Measurements from ENCODE around the gene ESR2.

Gene ESR2

DNA sequence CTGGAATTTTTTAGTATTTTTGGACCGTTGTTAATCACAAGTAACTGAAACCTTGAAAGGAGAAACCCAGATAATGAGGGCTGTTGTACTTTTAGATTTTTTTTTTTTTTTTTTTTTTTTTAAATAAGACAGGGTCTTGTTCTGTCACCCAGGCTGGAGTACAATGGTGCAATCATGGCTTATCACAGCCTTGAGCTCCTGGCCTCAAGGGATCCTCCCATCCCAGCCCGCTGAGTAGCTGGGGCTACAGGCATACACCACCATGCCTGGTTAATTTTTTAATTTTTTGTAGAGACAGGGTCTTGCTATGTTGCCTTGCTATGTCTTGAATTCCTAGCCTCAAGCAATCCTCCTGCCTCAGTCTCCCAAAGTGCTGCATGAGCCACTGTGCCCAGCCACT, 229.7 kb downstream of the ESR2 start:
- DNase-seq (ENCODE audit: extremely low read depth, insufficient read length), result no peak
- Histone ChIP-seq H3K27me3 (replicated peaks; ENCODE audit: control insufficient read depth, insufficient read depth, low read length) (no peaks in the 10 kb centered on the region), H3K4me3 (replicated peaks; ENCODE audit: low read depth, low read length) (no peak overlapping the region), H3K36me3 (ENCODE audit: control insufficient read depth, insufficient read depth, low read length) (peaks cover 3% of the 10 kb centered on the region)
- TF ChIP-seq, protein P1, sequence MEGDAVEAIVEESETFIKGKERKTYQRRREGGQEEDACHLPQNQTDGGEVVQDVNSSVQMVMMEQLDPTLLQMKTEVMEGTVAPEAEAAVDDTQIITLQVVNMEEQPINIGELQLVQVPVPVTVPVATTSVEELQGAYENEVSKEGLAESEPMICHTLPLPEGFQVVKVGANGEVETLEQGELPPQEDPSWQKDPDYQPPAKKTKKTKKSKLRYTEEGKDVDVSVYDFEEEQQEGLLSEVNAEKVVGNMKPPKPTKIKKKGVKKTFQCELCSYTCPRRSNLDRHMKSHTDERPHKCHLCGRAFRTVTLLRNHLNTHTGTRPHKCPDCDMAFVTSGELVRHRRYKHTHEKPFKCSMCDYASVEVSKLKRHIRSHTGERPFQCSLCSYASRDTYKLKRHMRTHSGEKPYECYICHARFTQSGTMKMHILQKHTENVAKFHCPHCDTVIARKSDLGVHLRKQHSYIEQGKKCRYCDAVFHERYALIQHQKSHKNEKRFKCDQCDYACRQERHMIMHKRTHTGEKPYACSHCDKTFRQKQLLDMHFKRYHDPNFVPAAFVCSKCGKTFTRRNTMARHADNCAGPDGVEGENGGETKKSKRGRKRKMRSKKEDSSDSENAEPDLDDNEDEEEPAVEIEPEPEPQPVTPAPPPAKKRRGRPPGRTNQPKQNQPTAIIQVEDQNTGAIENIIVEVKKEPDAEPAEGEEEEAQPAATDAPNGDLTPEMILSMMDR (IDR thresholded peaks at IDR 0.05; ENCODE audit: insufficient read depth, low read length, poor library complexity, severe bottlenecking), result no peak

DNA sequence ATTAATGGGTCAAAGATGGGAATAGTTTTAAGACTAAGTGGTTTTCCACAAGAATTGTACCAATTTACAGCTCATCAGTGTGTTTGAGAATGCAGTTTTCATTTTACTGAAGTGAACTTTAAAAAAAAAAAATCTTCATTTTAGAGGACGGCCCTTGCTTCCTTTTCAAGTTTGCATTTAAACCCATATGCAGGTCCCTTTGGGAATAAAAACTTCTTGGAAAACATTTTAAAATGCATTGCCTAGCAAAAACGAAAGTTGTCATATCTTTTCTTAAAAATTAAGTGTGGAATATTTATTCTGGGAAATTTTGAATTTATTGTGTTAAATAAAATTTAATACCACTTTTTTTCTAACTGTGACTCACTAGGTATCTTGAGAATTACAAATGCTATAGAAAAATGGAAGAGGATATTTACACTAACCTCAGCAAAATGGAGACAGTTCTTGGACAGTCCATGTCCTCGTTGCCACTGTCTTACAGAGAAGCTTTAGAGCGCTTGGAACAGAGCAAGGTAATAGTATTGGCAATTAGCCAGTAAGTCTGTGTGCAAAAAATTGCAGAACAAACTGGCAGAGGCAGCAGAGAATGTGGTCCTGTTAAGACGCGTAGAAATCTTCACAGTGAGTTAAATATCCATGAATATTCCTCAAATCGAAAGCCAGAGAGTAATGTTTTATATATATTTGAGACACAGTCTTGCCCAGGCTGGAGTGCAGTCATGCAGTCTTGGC, 231.6 kb downstream of the ESR2 start:
- Histone ChIP-seq H3K27me3 (replicated peaks; ENCODE audit: control insufficient read depth, insufficient read depth, low read length) (no peaks in the 10 kb centered on the region), H3K4me3 (replicated peaks; ENCODE audit: low read depth, low read length) (no peak overlapping the region), H3K36me3 (ENCODE audit: control insufficient read depth, insufficient read depth, low read length) (peaks cover 4% of the 10 kb centered on the region)
- DNase-seq (ENCODE audit: extremely low read depth, insufficient read length), result no peak
- TF ChIP-seq, protein P1 (IDR thresholded peaks at IDR 0.05; ENCODE audit: insufficient read depth, low read length, poor library complexity, severe bottlenecking), result no peak

DNA sequence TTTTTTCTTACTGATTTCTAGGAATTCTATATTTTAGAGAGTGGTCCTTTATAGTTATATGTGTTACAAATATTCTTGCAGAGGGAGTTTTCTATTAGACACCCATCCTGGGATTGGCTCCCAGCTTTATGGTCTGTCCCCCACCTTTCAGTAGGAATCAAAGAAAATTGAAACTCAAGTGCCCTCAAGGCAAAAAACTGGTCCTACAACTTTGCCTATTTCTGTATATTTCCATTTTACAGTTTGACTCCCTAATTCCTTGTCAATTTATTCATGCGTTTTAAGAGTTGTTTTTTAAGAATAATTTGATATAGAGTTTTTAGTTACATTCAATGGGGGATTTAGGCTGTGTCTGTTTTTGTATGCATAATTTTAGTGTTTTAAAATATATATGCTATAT, 232.5 kb downstream of the ESR2 start:
- DNase-seq (ENCODE audit: extremely low read depth, insufficient read length), result no peak
- H3K36me3 ChIP-seq (ENCODE audit: control insufficient read depth, insufficient read depth, low read length), result peaks cover 4% of the 10 kb centered on the region

DNA sequence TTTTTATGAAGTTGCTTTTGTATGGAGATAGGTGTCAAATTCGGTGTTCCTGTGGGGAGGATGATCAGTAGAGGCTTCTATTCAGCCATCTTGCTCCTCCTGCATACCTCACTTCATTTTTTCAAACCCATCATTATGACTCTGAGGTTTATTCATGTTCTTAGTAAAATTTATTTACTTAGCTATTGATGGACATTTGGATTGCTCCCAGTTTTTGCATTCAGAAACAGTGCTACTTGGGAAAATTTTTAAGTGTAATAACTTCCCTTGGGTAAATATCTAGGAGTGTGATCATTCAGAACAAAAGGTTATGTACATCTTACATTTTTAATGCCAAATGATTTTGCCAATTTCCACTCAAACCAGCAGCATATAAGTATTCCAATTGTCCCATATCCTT, 233.1 kb downstream of the ESR2 start:
- Histone ChIP-seq H3K36me3 (ENCODE audit: control insufficient read depth, insufficient read depth, low read length) (peaks cover 4% of the 10 kb centered on the region), H3K4me3 (replicated peaks; ENCODE audit: low read depth, low read length) (no peak overlapping the region), H3K27me3 (replicated peaks; ENCODE audit: control insufficient read depth, insufficient read depth, low read length) (no peaks in the 10 kb centered on the region)
- DNase-seq (ENCODE audit: extremely low read depth, insufficient read length), result no peak
- TF ChIP-seq, protein P1 (IDR thresholded peaks at IDR 0.05; ENCODE audit: insufficient read depth, low read length, poor library complexity, severe bottlenecking), result no peak

More for the DNA sequence above, 232.5 kb downstream of the ESR2 start:
- TF ChIP-seq, protein P1 (IDR thresholded peaks at IDR 0.05; ENCODE audit: insufficient read depth, low read length, poor library complexity, severe bottlenecking), result no peak
- H3K27me3 ChIP-seq (replicated peaks; ENCODE audit: control insufficient read depth, insufficient read depth, low read length), result no peaks in the 10 kb centered on the region
- H3K4me3 ChIP-seq (replicated peaks; ENCODE audit: low read depth, low read length), result no peak overlapping the region

DNA sequence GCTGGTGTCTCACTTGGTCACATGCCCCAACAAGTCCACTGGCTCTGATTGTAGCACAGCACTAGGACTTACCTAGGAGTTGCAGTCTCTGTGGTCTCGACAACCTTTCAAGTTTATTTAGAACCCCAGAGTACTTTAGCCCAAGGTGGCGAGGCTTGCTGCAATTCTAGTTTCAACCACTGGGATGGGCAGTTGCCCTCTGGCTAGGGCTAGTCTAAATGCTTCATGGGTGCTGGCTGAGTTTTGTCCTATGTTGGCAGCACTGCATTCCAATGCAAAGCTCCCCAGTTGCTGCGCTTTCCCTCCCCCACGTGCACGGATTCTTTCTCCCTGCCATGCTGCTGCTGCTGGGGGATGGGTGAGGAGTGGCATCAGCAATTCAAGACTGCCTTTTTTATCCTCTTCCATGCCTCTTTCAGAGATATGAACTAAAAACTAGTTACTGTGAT, 233.5 kb downstream of the ESR2 start:
- peaks cover 4% of the 10 kb centered on the region for H3K36me3 ChIP-seq (ENCODE audit: control insufficient read depth, insufficient read depth, low read length)

More for the DNA sequence above, 233.5 kb downstream of the ESR2 start:
- H3K4me3 ChIP-seq (replicated peaks; ENCODE audit: low read depth, low read length), result no peak overlapping the region
- peak; percentile 11 for DNase-seq (ENCODE audit: extremely low read depth, insufficient read length)
- TF ChIP-seq, protein P1 (IDR thresholded peaks at IDR 0.05; ENCODE audit: insufficient read depth, low read length, poor library complexity, severe bottlenecking), result peak; percentile 48
- no peaks in the 10 kb centered on the region for H3K27me3 ChIP-seq (replicated peaks; ENCODE audit: control insufficient read depth, insufficient read depth, low read length)

Measured in GM06990 (cell line).